AG04450 (cell line): ENCODE results near the gene TSPEAR. TPM values are rescaled to one million over a fixed set of nuclear protein-coding genes. Genes with fewer than 3 reads are reported as not detected.
"Not testable (repeated sequence)": the region's sequence is repeated elsewhere in the genome, so short reads cannot be mapped to it uniquely, and the experiment has no call there.

Experiments
- CTCF ChIA-PET: fragments of 300-600, 350-600 bp; formaldehyde crosslinking; extraction: SDS; loops from one replicate; lab custom pipeline; 2022; ENCODE audit warnings: antibody characterized with exemption, inconsistent platforms; lab: Charles Lee
- POLR2A ChIA-PET: fragments of 350-600 bp; formaldehyde crosslinking; extraction: SDS; loops from one replicate; lab custom pipeline; 2021; ENCODE audit warnings: antibody characterized with exemption, inconsistent platforms; lab: Yijun Ruan, JAX
- DNase-seq: peaks from one replicate; pipeline ENCODE4 v3.0.0-alpha.2; 2011; ENCODE audit warnings: low read depth, low spot score
- H3K27ac ChIP-seq: one replicate; pipeline ENCODE4 v1.5.1; 2012; ENCODE audit warnings: low read depth, low read length, control low read depth
- H3K27me3 ChIP-seq: one replicate; pipeline ENCODE4 v1.6.0; 2012; ENCODE audit warnings: low read length; ENCODE audit not compliant: control insufficient read depth, insufficient read depth
- H3K4me3 ChIP-seq: 2 replicates; pipeline ENCODE4 v1.5.1; 2011; ENCODE audit warnings: mild to moderate bottlenecking, low read depth, low read length, control low read depth
- H3K9me3 ChIP-seq: 2 replicates; pipeline ENCODE4 v1.5.1; 2012; ENCODE audit warnings: low read length; ENCODE audit not compliant: control insufficient read depth, insufficient read depth
- CTCF ChIP-seq: IDR thresholded peaks from 2 replicates; pipeline ENCODE4 v1.5.1; 2011; ENCODE audit warnings: low read depth, low read length, control low read depth, inconsistent platforms
- polyA plus RNA-seq: library from polyadenylated mRNA; depleted of rRNA; stranded (reverse); fragments of >200 nt; gene quantifications from 2 replicates; pipeline ENCODE4 v1.2.3, GENCODE V29; 2011

TSPEAR gene
- polyA plus RNA-seq, 1 experiment = not detected

DNA sequence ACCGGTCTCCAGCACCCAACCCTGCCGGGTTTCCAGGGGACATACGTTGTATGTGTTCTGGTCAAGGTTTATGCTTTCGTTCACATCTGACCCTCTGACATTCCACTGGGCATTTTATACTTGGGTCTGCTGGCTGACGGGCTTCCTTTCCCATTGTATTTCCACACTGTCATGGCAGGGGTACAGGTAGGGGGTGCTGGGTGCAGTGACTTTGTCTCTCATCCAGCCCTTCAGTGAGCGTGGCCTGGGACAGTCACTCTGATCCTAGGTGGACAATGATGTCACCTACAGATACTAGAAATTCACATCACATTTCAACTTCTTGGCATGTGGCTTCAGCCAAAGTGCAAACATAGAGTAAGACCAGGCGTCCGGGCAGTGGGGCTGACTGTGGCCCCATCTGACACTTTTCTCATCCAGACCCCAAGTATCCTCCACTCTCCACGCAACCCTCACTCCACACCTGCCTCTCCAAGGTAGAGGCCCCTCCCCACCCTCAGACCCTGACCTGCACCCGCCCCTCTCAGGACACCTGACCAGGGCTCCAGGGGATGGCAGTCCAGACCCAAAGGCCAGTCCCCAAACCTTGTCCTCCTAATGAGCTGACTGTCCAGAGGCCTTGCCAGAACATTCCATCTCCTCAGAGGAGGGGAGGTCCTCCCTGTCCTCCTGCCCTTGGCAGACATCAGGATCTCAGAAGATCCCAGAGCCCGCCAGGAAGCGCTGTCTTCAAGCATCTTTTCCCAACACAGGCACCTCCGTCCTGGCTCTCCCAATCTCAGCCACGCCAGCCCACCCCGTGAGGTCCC is 75.0 kb downstream of the TSPEAR start:
- Histone ChIP-seq H3K27me3 (peaks cover 2% of the 10 kb centered on the region), H3K27ac (no peak overlapping the region), H3K9me3 (peaks cover 9% of the 10 kb centered on the region; the same call in 1 of the 2 replicates), H3K4me3 (no peak overlapping the region)
- DNase-seq = no peak
- ChIA-PET CTCF (no interaction called here), POLR2A (no interaction called here)
- no peak for TF ChIP-seq CTCF

GRCh38 chr21:44632067-44632466 is 79.3 kb downstream of the TSPEAR start:
- no peak overlapping the region for H3K4me3 ChIP-seq
- DNase-seq = no peak
- CTCF ChIA-PET = no interaction called here
- no peak overlapping the region for H3K27ac ChIP-seq
- POLR2A ChIA-PET = no interaction called here
- peaks cover 28% of the 10 kb centered on the region; the same call in 1 of the 2 replicates for H3K9me3 ChIP-seq
- no peak for TF ChIP-seq CTCF
- H3K27me3 ChIP-seq = peaks cover 2% of the 10 kb centered on the region

GRCh38 chr21:44630440-44630839 is 80.9 kb downstream of the TSPEAR start:
- Histone ChIP-seq H3K4me3 (no peak overlapping the region), H3K9me3 (peaks cover 42% of the 10 kb centered on the region), H3K27me3 (peaks cover 2% of the 10 kb centered on the region), H3K27ac (no peak overlapping the region)
- TF ChIP-seq CTCF = no peak
- CTCF ChIA-PET = no interaction called here
- POLR2A ChIA-PET = no interaction called here
- DNase-seq = no peak

DNA sequence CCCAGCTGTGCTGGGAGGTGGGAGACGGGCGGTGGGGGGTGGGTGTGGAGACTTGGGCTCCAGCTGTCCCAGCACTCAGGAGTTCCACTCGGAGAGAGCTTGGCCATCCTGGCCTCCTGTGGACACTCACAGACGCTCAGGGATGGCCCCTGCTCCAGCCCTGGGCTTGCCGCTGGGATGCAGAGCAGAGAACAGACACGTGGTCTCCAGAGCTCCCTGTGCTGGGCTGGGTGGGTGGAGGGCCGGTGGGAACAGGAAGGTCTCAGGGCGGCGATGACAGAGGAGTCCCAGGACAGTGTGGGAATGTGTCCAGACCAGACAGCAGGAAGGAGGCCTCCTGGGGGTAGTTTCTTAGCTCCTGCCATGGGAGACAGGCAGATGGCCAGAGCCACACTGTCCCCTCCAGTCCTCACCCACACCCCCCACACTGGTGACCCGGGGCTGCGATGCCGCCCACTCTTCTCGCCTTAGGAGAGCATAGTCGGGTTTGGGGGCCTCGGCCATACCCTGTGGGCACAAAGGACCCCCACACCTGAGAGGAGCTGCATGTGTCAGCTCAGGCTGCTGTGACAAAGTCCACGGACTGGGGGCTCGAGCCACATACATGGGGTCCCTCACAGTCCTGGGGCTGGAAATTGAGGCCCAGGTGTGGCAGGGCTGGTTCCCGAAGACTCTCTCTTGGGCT is 82.5 kb downstream of the TSPEAR start:
- Histone ChIP-seq H3K27me3 (peaks cover 2% of the 10 kb centered on the region), H3K27ac (no peak overlapping the region), H3K4me3 (no peak overlapping the region), H3K9me3 (peaks cover 46% of the 10 kb centered on the region)
- POLR2A ChIA-PET = no interaction called here
- DNase-seq = no peak
- no peak for TF ChIP-seq CTCF
- CTCF ChIA-PET = interaction anchor here (0.7 kb wide), 1 partner anchor 358 kb away, joined by 3 read pairs; no protein-coding TSS in a partner anchor

DNA sequence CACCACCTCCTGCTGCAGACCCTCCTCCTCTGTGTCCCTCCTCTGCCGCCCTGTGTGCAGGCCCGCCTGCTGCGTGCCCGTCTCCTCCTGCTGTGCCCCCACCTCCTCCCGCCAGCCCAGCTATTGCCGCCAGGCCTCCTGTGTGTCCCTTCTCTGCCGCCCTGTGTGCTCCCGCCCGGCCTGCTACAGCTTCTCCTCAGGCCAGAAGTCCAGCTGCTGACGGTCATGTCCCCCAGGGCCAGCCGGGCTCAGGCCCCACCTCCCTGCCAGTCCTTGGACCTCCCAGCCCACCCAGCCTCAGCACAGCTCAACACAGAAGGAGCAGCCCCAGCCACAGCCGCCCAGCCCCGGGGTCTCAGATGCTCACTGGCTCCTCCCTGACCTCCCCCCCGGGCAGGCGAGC is 83.5 kb downstream of the TSPEAR start:
- H3K4me3 ChIP-seq, POLR2A ChIA-PET, H3K27me3 ChIP-seq, H3K27ac ChIP-seq, DNase-seq: not testable (repeated sequence)
- H3K9me3 ChIP-seq = peaks cover 46% of the 10 kb centered on the region
- CTCF ChIA-PET = interaction anchor here (0.7 kb wide), 1 partner anchor 357 kb away, joined by 3 read pairs; no protein-coding TSS in a partner anchor

DNA sequence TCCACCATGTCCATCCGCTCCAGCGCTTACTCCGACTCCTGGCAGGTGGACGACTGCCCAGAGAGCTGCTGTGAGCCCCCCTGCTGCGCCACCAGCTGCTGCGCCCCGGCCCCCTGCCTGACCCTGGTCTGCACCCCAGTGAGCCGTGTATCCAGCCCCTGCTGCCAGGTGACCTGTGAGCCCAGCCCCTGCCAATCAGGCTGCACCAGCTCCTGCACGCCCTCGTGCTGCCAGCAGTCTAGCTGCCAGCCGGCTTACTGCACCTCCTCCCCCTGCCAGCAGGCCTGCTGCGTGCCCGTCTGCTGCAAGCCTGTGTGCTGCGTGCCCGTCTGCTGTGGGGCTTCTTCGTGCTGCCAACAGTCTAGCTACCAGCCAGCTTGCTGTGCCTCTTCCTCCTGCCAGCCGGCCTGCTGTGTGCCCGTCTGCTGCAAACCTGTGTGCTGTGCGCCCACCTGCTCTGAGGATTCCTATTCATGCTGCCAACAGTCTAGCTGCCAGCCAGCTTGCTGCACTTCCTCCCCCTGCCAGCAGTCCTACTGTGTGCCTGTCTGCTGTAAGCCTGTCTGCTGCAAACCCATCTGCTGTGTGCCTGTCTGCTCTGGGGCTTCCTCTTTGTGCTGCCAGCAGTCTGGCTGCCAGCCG is 84.1 kb downstream of the TSPEAR start:
- H3K9me3 ChIP-seq = peaks cover 46% of the 10 kb centered on the region
- DNase-seq, H3K27me3 ChIP-seq, POLR2A ChIA-PET, CTCF ChIA-PET, H3K4me3 ChIP-seq, H3K27ac ChIP-seq: not testable (repeated sequence)
